Suprapubic skin (tissue), 3 donors: ENCODE results near the gene AOC2.

Source experiments
- EP300 ChIP-seq: sonication (generic); formaldehyde crosslinking; IDR thresholded peaks from one replicate; pipeline ENCODE4 v1.6.1; 2017; ENCODE audit warnings: antibody characterized with exemption
- POLR2A ChIP-seq, 2 donors: fragments of 450-650 bp; IDR thresholded peaks; one replicate each; pipeline ENCODE4 v1.6.1; 2017; ENCODE audit warnings: antibody characterized with exemption in 2 of 2, mild to moderate bottlenecking in 2 of 2, moderate library complexity in 2 of 2
- TF ChIP-seq, protein P1 (sequence below), 2 donors: fragments of 200-600 bp in 1 of 2; fragments of 450-650 bp in 1 of 2; sonication (generic) in 1 of 2; IDR thresholded peaks; one replicate each; pipeline ENCODE4 v1.5.1; 2016 to 2019; ENCODE audit warnings: antibody characterized with exemption in 2 of 2, mild to moderate bottlenecking in 1 of 2, moderate library complexity in 1 of 2

DNA sequence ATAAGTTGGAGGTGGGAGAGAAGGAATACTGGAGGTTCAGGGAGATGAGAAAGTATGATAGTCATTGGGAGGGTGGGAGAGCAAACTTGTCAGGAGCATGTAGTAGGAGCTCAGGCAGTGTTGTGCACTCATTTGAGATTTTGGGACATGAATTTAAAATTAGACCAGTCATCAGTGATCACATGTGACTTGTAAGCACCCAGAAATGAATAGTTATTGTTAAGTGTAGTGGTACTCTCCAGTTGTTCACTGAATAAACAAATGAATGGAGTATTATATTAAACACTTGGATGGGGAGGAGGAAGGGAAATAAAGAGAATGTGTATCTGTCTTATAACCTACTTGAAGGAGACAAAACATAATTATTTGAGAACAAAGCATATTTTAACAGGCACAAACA is 13.4 kb upstream of the AOC2 start:
- TF ChIP-seq, protein P1, sequence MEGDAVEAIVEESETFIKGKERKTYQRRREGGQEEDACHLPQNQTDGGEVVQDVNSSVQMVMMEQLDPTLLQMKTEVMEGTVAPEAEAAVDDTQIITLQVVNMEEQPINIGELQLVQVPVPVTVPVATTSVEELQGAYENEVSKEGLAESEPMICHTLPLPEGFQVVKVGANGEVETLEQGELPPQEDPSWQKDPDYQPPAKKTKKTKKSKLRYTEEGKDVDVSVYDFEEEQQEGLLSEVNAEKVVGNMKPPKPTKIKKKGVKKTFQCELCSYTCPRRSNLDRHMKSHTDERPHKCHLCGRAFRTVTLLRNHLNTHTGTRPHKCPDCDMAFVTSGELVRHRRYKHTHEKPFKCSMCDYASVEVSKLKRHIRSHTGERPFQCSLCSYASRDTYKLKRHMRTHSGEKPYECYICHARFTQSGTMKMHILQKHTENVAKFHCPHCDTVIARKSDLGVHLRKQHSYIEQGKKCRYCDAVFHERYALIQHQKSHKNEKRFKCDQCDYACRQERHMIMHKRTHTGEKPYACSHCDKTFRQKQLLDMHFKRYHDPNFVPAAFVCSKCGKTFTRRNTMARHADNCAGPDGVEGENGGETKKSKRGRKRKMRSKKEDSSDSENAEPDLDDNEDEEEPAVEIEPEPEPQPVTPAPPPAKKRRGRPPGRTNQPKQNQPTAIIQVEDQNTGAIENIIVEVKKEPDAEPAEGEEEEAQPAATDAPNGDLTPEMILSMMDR (IDR thresholded peaks at IDR 0.05), result no peak
- no peak for TF ChIP-seq POLR2A (IDR thresholded peaks at IDR 0.05)
- TF ChIP-seq EP300, result no peak
